C4-2B (cell line): ENCODE data around the gene XYLT1.

ENCODE experiments used
- CTCF ChIP-seq: fragments of 450-650 bp; conservative IDR thresholded peaks from 2 replicates; pipeline ENCODE4 v1.5.1; 2017; ENCODE audit warnings: mild to moderate bottlenecking
- ZFX ChIP-seq: fragments of 450-650 bp; IDR thresholded peaks from 2 replicates; pipeline ENCODE4 v1.6.1; 2017

GRCh38 chr16:17080105-17080504 lies 390.7 kb downstream of the XYLT1 start:
- TF ChIP-seq CTCF (no peak), ZFX (no peak)
